ENCODE data around the gene PIWIL4.

PIWIL4 gene

GRCh38 chr11:94665116-94665659, 98.0 kb downstream of the PIWIL4 start:
- H3K4me3 ChIP-seq (replicated peaks; ENCODE audit: low read depth, low read length): no peak overlapping the region
- TF ChIP-seq CTCF (IDR thresholded peaks at IDR 0.05; ENCODE audit: low read length, missing control alignments): no peak
- DNase-seq (ENCODE audit: low read depth): no peak

- no peak overlapping the region for H3K4me3 ChIP-seq (replicated peaks; ENCODE audit: low read depth, low read length)
- no peak for TF ChIP-seq CTCF (IDR thresholded peaks at IDR 0.05; ENCODE audit: low read length, missing control alignments)
- DNase-seq (ENCODE audit: low read depth): no peak
These were observed 99.9 kb downstream of the PIWIL4 start for GRCh38 chr11:94666792-94667721.

- TF ChIP-seq CTCF (IDR thresholded peaks at IDR 0.05; ENCODE audit: low read length, missing control alignments): no peak
- H3K4me3 ChIP-seq (replicated peaks; ENCODE audit: low read depth, low read length): no peak overlapping the region
- DNase-seq (ENCODE audit: low read depth): no peak
These were observed 101.1 kb downstream of the PIWIL4 start for GRCh38 chr11:94668212-94668793.

- no peak for DNase-seq (ENCODE audit: low read depth)
- TF ChIP-seq CTCF (IDR thresholded peaks at IDR 0.05; ENCODE audit: low read length, missing control alignments): no peak
- H3K4me3 ChIP-seq (replicated peaks; ENCODE audit: low read depth, low read length): no peak overlapping the region
These were observed 101.9 kb downstream of the PIWIL4 start for GRCh38 chr11:94669023-94669422.

Data from fibroblast of pulmonary artery (primary cell).